ENCODE data around the gene CEACAM16. TPM values are rescaled to one million over a fixed set of nuclear protein-coding genes. Genes with fewer than 3 reads are reported as not detected.

Gene CEACAM16
- total RNA-seq, 1 donor from 2014 or later: not detected

DNA sequence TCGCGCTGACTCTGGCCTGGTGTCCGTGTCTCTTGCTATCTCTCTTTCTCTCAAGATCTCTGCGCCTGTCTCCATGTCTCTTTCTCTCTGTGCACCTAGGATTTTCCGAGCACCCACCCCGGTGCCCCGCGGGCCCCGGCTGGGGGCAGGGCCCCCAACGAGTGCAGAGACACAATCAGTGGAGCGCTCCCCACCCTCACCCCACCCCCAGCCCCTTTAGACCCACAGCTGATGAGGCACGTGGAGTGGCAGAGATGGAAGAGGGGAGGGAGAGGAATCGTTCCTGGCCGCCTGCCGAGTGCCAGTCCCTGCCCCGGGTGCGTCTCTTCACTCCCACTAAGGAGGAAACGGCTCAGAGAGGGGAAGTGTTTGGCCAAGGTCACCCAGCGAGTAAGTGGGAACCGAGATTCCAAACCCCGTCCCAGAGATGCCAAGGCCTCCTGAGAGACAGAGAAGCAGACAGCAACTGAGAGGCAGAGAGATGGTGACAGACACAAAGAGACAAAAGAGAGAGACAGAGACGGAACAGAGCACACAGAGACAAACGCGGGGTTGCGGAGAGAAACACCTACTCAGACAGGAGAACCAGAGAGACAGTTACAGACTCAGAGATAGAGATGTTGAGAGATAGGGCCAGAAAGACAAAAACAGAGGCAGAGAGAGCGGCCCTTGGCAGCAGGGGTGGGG, 48.9 kb downstream of the CEACAM16 start:
- Histone ChIP-seq H3K4me3 (peak overlapping the region; percentile 75), H3K27me3 (no peaks in the 10 kb centered on the region), H3K36me3 (peaks cover 20% of the 10 kb centered on the region), H3K9me3 (no peaks in the 10 kb centered on the region), H3K4me1 (peaks cover 69% of the 10 kb centered on the region), H3K27ac (peak overlapping the region; percentile 93)
- intact Hi-C loops (cut with DNase I): no loop called here
- peak; percentile 51 for ATAC-seq
- DNase-seq: peak; percentile 89
- TF ChIP-seq, protein P1, sequence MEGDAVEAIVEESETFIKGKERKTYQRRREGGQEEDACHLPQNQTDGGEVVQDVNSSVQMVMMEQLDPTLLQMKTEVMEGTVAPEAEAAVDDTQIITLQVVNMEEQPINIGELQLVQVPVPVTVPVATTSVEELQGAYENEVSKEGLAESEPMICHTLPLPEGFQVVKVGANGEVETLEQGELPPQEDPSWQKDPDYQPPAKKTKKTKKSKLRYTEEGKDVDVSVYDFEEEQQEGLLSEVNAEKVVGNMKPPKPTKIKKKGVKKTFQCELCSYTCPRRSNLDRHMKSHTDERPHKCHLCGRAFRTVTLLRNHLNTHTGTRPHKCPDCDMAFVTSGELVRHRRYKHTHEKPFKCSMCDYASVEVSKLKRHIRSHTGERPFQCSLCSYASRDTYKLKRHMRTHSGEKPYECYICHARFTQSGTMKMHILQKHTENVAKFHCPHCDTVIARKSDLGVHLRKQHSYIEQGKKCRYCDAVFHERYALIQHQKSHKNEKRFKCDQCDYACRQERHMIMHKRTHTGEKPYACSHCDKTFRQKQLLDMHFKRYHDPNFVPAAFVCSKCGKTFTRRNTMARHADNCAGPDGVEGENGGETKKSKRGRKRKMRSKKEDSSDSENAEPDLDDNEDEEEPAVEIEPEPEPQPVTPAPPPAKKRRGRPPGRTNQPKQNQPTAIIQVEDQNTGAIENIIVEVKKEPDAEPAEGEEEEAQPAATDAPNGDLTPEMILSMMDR (IDR thresholded peaks at IDR 0.05): no peak

DNA sequence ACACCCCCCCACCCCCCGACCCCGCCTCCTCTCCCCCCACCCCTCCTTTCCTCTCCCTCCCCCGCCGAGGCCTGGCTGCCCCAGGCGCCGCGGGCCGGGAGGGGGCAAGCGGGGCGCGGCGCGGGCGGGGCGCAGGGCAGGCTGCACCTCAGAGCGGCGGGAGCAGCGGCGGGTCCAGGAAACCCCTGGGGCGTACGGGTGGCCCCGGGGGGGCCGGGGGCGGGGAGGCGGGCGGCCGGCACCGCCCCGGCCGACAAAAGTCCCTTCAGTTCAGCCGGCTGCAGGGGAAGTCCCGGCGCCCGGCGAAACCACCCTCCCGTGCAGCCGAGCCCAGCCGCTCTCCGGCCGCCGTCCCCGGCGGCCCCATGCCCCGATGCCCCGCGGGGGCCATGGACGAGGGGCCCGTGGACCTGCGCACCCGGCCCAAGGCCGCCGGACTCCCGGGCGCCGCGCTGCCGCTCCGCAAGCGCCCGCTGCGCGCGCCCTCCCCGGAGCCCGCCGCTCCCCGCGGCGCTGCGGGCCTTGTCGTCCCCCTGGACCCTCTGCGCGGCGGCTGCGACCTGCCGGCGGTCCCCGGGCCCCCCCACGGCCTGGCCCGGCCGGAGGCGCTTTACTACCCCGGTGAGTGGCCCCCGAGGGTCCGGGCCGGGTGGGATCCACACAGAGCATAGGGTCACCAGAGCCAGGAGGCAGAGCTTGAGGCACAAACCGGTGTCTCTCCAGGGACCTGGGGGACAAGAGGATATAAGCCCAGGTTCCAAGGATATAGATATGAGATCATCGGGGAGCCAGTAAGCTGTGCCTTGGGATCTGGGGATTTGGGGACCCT, 49.7 kb downstream of the CEACAM16 start, which contains the start of gene BCL3:
BCL3 (plus strand) TSS at position 283 of the 829 bp plus-strand sequence; CDS start at position 366, 83 bp downstream.
- H3K9me3 ChIP-seq: no peaks in the 10 kb centered on the region
- H3K27me3 ChIP-seq: no peaks in the 10 kb centered on the region
- intact Hi-C loops (cut with DNase I): no loop called here
- TF ChIP-seq, protein P1 (IDR thresholded peaks at IDR 0.05): no peak
- DNase-seq: peak; percentile 91
- peak within 1 kb of the TSS; percentile 75 for H3K4me3 ChIP-seq
- peak within 1 kb of the TSS; percentile 93 for H3K27ac ChIP-seq
- H3K4me1 ChIP-seq: peaks cover 65% of the 10 kb centered on the region
- peak; percentile 67 for ATAC-seq
- H3K36me3 ChIP-seq: peaks cover 20% of the 10 kb centered on the region

DNA sequence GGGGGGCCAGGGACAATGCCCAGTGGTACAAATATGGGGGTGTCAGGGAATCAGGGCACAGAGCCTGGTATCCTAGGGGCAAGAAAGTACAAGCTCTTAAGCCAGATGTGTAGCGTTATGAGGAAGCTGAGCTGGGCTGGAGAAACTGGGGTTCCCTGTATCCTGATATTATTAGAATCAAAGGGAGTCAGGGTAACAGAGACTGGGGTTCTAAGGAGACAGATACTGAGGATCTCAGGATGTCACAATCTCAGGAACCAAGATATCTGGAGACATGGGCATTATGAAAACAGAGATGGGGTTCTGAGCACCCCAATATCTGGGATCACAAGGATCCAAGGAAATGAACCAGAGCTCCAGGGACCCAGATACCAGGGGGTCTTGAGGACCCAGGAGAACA, 50.3 kb downstream of the CEACAM16 start:
- no peaks in the 10 kb centered on the region for H3K9me3 ChIP-seq
- DNase-seq (no peak), ATAC-seq (no peak)
- peak overlapping the region; percentile 93 for H3K27ac ChIP-seq
- H3K4me1 ChIP-seq: peaks cover 60% of the 10 kb centered on the region
- peaks cover 20% of the 10 kb centered on the region for H3K36me3 ChIP-seq
- TF ChIP-seq, protein P1 (IDR thresholded peaks at IDR 0.05): no peak
- intact Hi-C loops (cut with DNase I): no loop called here
- H3K4me3 ChIP-seq: peak overlapping the region; percentile 75
- H3K27me3 ChIP-seq: no peaks in the 10 kb centered on the region

DNA sequence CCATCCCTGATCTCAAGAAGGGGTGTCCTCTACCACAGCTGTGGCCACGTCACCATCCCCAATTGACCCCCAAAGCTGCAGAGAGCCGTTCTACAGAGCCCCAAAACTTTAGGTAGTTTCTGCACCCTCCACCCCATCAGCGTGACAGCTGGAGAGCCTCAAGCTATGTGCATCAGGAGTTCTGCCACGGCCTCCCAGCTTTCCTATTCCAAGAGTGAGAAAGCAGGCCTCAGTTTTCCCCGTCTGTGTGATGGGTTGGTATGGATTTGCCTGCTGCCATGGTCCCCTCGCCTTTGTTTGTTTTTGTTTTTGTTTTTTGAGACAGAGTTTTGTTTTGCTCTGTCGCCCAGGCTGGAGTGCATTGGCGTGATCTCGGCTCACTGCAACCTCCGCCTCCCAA, 51.0 kb downstream of the CEACAM16 start:
- peaks cover 20% of the 10 kb centered on the region for H3K36me3 ChIP-seq
- TF ChIP-seq, protein P1 (IDR thresholded peaks at IDR 0.05): no peak
- peak overlapping the region; percentile 75 for H3K4me3 ChIP-seq
- DNase-seq (no peak), ATAC-seq (no peak)
- H3K4me1 ChIP-seq: peaks cover 59% of the 10 kb centered on the region
- H3K27ac ChIP-seq: peak overlapping the region; percentile 93
- H3K9me3 ChIP-seq: no peaks in the 10 kb centered on the region
- no peaks in the 10 kb centered on the region for H3K27me3 ChIP-seq
- intact Hi-C loops (cut with DNase I): no loop called here

DNA sequence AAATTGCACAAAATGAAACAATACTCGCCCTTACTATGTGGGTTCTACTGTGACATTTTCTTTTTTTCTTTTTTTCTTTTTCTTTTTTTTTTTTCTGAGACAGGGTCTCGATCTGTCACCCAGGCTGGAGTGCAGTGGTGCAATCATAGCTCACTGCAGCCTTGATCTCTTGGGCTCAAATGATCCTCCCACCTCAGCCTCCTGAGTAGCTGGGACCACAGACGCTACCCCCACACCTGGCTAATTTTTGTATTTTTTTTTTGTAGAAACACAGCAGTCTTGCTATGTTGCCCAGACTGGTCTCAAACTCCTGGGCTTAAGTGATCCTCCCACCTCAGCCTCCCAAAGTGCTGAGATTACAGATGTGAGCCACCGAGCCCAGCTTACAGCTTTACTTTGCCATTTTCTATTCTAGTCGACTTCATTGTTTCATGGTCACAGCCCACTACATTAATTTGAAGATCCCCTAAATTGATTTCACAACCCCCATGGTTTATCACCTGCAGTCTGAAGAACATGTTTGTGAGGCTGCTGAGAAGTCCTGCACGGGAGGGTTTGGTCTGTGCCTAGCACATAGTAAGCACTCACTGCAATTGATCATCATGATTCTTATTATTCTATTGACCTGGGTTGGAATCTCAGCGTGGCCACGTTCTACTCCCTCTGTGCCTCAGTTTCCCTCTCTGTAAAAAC, 53.3 kb downstream of the CEACAM16 start:
- H3K4me1 ChIP-seq: peaks cover 61% of the 10 kb centered on the region

More for the DNA sequence above, 53.3 kb downstream of the CEACAM16 start:
- peaks cover 26% of the 10 kb centered on the region for H3K36me3 ChIP-seq
- H3K4me3 ChIP-seq: peak overlapping the region; percentile 75
- TF ChIP-seq, protein P1 (IDR thresholded peaks at IDR 0.05): no peak
- ATAC-seq: no peak
- intact Hi-C loops (cut with DNase I): no loop called here
- no peak for DNase-seq
- peak overlapping the region; percentile 95 for H3K27ac ChIP-seq
- H3K9me3 ChIP-seq: no peaks in the 10 kb centered on the region
- no peaks in the 10 kb centered on the region for H3K27me3 ChIP-seq
